Measurements from ENCODE around the gene PREX1.
"Not testable (repeated sequence)": the region's sequence is repeated elsewhere in the genome, so short reads cannot be mapped to it uniquely, and the experiment has no call there.

Gene PREX1

DNA sequence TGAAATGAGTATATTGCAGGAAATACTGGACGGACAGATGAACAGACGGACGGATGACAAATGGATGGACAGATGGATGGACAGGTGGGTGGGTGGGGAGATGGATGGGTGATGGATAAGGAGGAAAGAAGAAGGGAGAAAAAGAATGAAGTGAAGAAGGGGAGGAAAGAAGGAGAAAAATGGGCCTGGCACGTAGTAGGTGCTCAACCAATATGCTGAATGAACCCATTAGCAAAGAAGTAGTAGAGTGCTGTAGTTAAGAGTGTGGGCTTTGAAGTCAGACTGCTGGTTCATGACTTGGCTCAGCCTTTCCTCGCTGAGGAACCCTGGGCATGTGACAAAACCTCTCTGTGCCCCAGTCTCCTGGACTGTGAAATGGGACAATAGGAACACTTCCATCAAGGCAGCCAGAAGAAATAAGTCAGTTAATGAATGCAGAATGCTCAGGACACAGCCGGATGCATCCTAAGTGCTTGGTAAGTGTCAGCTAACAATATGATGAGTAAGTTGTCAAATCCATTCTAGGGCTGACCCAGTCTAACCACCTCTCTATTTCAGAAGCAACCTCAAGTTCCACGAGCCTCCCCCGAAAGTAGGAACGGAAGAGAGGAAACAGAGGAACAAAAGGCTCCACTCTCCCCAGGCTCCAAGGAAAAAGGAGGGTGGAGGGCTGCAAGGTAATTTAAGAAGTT, 37.9 kb downstream of the PREX1 start:
- no peak for FAIRE-seq

DNA sequence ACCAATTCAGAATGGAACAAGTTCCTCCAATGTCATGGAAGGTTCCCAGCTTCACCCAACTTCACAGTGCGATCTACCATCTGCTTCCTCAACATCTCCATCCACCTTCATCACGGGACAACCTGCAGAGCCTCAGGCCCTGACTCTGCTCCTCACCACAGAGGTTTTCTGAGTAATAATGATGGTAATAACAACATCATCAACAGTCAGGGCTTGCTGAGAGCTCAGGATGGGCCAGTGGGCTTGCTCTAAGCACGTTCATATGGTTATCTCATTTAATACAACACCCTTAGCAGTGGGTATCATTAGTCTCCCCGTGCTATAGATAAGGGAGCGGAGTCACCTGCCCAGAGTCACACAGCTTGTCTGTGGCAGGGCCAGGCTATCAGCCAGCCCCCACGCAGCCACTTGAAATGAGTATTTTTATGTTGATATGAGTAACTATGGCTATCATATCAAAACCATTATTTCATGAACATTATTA, 38.6 kb downstream of the PREX1 start:
- FAIRE-seq: no peak

DNA sequence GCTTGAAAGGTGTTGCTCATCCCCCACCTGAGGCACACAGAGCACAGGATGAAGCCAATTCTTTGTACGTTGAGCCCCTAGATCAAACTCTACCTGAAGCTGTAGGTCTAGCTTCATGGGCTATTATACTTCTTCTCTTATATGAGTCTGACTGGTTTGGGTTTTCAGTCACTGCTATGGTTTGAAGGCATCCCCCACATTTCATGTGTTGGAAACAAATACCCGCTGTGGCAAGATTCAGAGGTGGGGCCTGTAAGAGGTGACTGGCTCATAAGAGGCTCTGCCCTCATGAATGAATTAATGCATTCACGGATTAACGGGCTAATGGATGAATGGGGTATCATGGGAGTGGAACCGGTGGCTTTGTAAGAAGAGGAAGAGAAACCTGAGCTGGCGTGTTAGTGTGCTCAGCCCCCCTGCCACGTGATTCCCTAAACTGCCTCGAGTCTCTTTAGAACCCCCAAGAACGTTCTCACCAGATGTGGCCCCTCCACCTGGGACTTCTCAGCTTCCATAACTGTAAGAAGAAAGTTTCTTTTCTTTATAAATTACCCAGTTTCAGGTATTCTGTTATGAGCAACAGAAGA, 39.2 kb downstream of the PREX1 start:
- no peak for FAIRE-seq

DNA sequence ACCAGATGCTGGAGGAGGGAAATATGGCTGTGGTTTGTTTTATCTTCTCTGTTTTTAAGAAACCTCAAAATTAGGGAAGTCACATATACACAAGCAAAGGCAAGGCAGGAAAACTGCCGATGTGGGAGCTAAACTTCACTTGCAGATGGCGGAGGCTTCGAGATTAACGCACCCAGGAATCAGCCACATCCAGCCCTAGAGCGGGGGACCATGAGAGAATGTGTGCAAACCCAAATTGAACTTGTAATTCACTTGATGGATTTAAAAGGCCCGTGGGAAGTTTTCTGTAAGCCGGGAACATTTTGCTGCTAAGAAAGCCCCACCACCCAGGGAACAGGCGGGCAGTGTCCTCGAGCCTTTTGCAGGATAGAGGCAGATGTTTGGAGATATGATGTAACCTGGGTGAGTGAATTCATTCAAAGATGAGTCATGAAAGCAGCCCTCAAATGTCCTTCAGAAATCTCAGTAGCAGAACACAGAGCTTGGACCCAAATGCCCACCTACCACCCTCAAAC, 39.9 kb downstream of the PREX1 start:
- FAIRE-seq: no peak

DNA sequence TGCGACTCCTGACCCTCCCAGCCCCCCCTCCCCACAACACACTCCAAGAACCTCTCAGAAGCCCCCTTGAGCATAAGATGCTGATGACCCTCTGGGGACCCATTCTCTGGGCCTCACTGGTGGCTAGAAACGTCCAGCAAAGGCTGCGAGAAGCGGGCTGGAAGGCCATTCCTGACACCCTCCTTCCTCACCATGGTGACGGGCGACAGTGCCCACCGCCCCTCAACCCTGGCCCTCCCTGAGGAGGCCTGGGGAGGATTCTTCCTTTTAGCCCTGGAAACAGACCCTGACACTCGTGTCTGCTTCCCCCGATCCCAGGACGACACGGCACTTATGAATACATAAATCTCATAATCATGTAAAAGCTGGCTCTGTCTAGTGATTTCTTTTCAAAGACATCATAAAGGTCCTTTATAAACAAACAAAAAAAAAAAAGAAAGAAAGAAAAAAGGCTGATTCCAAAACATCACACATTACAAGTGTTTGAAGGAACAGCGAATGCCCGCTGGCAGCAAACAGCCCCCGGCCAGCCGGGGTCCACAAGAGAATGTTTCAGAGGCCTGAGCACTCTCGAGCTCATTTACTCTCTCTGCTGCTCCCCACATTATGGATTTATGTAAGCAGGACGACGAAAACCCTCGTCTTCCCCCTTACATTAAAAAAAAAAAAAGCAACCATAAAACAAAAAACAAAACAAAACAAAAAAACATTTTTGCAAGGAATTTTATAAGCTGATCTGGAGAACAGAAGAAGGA, 40.7 kb downstream of the PREX1 start:
- FAIRE-seq: no peak

DNA sequence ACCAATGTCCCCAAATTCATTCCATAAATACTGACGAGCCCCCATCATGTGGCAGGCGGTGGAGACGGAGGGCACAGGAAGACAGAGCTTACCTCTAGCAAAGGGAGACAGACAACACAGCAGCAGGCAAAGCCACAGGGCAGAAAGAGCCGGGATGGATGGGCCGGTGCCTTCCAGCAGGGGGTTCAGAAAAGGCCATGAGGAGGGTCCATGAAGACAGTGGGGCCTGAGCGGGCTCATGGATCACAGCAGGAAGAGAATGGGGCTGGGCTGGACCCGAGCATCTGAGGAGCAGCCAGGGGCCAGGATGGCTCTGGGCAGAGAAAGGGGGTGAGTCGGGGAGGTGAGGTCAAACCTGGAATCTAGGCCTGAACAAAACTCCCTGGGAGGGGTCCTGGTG, 42.0 kb downstream of the PREX1 start:
- FAIRE-seq: no peak

DNA sequence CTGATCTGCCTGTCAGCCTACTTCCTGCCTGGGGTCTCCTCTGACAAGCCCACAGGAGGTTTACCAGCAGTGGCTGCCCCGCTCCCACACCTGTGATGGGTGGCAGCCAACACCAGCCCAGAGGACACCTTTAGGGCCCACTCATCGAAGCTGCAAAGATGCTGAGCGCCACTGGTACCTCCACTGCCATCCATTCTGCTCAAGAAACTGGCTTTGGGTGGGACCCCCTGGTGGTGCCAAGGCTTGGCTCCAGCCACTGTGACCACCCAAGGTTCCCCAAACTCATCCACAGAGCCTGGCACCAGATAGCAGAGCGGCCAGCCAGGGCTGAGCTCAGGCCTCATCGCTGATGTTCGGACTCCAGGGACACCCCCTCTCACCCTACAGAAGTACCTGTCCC, 42.5 kb downstream of the PREX1 start:
- no peak for FAIRE-seq

DNA sequence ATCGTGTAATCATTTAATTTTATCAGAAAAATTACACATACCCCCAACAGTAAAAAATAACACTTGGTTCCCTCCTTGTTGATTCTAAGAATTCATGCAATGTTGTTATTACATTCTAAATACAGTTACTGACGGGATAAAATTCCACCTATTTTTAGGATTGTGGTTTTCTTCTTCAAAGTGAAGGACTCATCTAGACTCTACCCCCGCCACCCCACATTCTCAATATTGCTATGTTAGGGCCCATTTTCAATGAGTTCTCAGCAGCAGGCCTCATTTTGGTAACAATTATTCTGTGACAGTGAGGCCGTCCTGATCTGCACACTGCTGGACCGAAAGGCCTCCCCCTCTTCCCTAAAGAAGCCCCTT, 43.5 kb downstream of the PREX1 start:
- FAIRE-seq: no peak

DNA sequence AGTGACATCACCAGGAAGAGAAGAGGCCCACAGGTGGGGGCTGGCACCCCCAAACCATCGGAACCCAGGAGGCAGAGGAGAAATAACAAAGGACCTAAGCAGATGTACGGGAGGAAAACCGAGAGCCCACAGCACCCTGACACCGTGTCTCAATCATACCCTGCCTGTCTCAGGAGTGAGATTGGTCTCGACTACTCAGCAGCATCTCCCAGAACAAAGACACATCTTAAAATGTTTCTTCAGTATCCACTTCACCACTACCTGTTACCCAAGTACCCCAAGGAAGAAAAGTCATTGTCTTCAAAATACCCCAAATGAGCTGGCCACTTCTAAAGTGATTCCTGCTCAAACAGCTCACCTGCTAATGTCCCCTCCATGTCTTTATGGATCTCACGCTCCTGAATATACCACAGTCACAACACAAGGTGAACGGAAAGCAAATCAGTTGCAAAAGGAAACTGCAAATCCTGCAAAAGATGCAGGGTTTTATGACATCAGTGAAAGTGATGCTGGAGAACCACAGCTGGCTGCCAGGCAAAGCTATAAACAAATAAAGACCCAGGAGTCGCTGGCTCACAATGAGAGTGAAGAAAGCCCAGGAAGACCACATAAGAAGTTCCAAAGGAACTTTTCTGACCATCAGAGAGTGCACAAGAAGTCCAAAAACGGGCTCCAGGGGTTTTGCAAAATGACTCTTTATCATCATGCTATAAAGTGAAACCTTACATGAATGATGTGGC, 44.1 kb downstream of the PREX1 start:
- no peak for FAIRE-seq

DNA sequence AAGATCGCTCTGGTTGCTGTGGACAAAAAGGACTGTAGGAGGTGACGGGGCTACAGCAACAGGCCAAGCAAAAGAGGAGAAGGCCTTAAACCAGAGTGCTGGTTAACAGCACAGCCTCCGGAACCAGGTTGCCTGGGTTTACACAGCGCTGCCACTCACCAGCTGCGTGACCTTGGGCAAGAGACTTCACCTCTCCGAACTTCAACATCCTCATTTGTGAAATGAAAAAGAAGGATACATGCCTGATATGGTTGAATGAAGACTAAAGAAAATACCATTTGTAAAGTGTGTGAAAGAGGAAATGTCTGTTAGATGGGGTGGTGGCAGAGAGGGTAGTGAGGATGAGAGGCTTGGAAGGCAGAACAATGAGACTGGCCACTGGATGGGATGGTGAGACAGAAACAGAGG, 44.9 kb downstream of the PREX1 start:
- FAIRE-seq: no peak

DNA sequence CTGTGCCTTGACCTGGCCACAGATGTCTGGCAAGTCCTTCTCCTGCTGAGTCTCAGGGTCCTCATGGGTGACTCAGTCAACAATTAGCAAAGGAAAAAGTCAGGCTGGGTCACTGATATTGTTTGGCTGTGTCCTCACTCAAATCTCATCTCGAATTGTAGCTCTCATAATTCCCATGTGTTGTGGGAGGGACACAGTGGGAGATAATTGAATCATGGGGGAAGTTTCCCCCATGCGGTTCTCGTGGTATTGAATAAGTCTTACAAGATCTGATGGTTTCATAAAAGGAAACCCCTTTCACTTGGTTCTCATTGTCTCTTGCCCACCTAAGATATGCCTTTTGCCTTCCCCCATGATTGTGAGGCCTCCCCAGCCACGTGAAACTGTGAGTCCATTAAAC, 45.7 kb downstream of the PREX1 start:
- FAIRE-seq: no peak

DNA sequence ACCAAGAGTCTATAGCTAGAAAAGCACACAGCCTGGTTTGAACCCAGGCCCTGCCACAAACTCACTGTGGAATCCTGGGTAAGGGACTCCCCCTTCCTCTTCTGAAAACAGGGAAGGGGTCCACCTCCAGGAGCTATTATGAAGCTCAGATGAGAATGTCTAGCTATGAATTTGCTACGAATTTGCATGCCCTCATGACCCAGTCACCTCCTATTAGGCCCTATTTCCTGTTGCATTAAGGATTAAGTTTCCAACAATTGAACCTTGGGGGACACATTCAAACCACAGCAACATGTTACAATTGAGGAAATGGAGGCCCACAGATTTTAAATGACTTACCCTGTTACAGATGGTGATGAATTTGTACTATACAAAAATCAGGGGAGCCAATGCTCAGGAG, 46.2 kb downstream of the PREX1 start:
- FAIRE-seq: no peak

DNA sequence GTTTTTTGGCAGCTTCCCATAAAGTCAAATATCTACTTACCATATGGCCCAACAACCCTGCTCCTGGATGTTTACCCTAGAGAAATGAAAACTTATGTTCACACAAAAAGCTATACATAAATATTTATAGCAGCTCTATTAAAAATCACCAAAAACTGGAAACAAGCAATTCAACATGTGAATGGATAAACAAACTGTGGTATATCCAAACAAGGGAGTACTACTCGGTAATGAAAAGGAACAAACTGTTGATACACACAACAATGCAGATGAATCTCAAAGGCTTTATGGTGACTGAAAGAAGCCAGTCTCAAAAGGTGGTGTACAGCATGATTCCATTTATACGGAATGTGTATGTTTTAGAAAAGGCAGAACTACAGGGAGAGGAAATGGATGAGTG, 48.4 kb downstream of the PREX1 start:
- FAIRE-seq: no peak

DNA sequence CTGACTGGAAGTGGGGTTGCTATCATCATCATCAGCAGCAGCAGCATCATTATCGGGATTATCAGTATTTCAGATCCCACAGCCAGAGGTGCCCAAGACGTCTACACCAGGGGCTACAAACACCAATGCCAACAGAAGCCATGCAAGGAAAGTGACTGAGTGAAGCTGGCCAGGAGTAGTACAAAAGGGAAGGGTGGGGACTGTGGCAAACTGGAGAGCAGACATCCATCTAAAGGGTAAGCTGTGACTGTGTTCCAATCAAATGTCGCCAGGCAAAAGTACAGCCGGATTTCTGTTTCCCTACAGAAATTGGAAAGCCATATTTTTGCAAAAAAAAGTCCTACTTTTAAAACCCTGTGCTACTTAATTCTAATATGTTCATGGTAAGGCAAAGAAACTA, 50.0 kb downstream of the PREX1 start:
- FAIRE-seq: no peak

DNA sequence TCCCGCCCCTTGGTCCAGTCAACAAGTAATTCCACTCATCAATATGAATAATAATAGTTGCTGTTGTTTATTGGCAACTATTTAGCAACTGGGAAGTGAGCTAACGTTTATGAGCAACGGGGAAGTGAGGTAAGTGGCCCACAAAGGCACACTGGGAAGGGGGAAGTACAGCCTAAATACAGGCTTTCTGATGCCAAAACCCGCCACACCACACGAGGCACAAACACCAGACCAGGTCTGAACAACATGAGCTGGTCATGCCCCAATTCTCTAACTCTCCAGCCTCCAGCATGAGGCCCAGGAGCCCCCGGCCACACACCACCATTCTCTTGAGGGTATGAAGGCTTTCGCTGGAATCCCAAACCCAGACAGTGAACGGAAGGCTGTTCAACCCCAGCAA, 50.8 kb downstream of the PREX1 start:
- FAIRE-seq: no peak

DNA sequence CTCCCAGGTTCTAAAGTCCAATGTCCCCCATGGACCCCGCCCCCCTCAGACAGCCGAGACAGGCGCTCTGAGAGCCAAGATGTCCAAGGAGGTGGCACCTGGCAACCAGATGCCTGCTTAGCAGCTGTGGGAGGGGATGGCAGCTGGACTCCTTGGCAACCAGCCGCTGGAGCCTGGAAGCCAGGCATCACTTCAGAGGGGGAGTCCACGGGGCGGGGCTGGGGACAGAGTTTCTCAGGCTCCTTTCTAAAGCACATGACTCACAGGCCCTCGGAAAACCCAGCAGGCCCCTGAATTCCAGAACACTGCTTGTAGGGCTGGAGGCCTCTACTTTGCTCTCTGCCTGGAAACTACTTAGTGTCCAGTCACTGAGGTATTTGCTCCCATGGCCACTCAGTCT, 51.5 kb downstream of the PREX1 start:
- no peak for FAIRE-seq

DNA sequence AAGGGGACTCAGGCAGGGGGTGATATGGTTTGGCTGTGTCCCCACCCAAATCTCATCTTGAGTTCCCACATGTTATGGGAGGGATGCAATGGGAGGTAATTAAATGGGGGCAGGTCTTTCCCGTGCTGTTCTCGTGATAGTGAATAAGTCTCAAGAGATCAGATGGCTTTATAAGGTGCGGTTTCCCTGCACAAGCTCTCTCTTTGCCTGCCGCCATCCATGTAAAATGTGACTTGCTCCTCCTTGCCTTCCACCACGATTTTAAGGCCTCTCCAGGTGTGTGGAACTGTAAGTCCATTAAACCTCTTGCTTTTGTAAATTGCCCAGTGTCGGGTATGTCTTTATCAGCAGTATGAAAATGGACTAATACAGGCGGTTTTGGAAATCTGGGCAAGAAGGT, 52.3 kb downstream of the PREX1 start:
- not testable (repeated sequence) for FAIRE-seq

DNA sequence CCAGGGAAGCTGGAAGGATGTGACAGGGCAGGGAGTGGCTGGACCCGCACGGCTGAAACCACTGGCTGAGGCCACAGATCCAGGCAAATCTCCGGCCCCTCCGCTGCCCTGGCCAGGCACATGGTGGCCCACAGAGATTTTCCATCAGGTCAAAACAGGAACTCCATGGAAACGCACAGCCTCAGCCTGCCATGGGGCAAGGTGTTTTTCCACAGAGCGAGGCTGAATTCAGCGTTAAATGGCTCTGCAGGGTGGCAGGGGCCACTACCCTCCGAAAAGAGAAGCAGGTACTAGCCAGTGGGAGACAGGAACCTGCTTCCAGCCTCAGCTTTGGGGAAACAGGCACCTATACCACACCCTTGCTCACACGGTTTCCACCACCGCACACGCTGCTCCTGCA, 53.1 kb downstream of the PREX1 start:
- FAIRE-seq: no peak

DNA sequence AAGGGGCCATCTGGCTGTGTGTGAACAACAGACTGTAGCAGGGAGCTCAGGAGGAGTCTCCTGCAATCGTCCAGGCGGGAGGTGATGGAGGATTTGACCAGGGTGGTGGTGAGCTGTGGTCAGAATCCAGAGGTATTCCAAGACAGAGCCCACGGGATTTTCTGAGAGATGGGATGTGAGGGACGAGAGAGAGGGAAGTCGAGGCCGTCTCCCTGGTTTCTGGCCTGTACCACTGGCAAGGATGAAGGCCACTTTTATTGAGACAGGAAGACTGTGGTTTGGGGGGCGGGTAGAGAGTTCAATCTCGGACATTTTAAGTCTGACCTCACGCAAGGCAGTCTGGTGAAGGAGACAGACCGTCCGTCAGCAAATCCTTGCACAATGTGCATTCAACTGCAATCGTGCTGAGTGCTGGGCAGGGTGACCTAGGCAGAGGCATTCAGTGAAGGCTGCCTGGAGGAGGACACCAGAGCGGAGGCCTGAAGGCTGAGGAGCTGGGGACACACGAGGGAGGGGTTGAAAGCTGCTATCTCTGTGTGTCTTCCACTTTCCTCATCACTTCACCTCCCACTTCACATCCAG, 53.9 kb downstream of the PREX1 start:
- FAIRE-seq: no peak

DNA sequence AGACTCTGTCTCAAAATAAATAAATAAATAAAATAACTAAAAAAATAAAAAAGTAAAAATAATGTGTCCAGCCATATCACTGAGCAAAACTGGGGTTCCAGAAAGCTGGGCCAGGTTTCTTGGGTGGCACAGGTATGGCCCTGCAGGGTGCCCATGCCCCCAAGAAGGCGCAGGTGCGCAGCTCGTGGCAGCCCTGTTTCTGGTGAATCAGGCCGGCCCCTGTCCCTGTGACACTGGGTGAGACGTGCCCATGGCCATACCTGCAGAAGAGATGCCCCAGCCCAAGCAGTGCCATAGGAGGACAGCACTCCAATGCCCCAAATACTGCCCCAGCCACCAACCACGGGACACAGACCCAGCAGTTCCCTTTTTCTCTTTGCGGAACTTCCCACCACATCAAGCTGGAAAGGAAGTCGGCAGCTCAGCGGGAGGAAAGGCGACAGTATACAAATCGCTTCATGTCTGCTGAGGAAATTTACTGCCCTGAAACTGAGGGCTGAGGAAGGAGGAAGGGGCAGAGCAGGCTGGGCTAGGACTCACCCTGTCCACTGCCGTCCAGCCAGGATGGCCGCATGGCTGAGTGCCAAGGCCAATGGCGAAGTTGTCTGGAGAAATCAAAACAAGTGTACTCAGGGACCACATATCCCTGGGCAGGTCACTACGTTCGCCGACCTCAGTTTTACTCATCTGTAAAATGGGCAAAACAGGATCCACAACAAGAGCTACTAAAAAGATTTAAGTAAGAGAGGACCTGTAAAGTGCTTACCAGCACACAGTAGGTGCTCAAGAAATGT, 55.4 kb downstream of the PREX1 start:
- no peak for FAIRE-seq

DNA sequence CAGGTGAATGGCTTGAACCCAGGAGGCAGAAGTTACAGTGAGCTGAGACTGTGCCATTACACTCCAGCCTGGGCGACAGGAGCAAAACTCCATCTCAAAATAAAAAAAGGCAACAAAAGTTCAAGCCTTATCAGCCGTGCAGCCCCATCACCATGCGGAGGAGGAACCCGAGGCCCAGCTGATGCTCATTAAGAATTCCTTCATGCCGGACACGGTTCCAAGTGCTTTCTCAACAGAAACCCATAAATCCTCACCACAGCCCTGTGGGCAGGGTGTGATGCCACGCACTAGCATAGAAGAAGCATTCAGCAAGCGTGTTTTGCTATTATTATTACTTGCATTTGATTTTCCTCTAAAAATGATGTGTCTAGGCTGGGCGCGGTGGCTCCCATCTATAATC, 56.3 kb downstream of the PREX1 start:
- no peak for FAIRE-seq

All from TTC549 (cell line).